ENCODE measurements around the gene TANGO6. TPM values are rescaled to one million over a fixed set of nuclear protein-coding genes. Genes with fewer than 3 reads are reported as not detected.
A peak's percentile ranks its signal among the peaks of the same experiment; 100 is the strongest.

The TANGO6 gene
- total and polyA plus RNA-seq, 8 donors = 2.6 to 9.3 (median 6.3) TPM

- no peak for FAIRE-seq
- TF ChIP-seq CTCF (IDR thresholded peaks at IDR 0.05) = no peak
- ATAC-seq = no peak
- H3K36me3 ChIP-seq = no peaks in the 10 kb centered on the region
- intact Hi-C loops (cut with DNase I) = no loop called here
- peaks cover 0 to 10% (median 9%) of the 10 kb centered on the region in 3 donors for H3K4me1 ChIP-seq
- no peaks in the 10 kb centered on the region for H3K9me3 ChIP-seq
- peak in 1 of 6 donors; percentile 52 for DNase-seq
- H3K27me3 ChIP-seq = no peaks in the 10 kb centered on the region
- no peak overlapping the region for H3K4me3 ChIP-seq
- no peak overlapping the region for H3K27ac ChIP-seq
- 72 to 75% methylated on average over 6 of the region's 6 CpGs for WGBS, 2 donors
Measured at GRCh38 chr16:69111216-69111875, 268.0 kb downstream of the TANGO6 start.

GRCh38 chr16:69111876-69112230 lies 268.5 kb downstream of the TANGO6 start:
- WGBS, 2 donors = 51 to 63% methylated on average over 5 of the region's 5 CpGs
- H3K4me3 ChIP-seq = no peak overlapping the region
- H3K9me3 ChIP-seq = no peaks in the 10 kb centered on the region
- ATAC-seq = no peak
- H3K27ac ChIP-seq = no peak overlapping the region
- DNase-seq = peak in 1 of 6 donors; percentile 48
- no peaks in the 10 kb centered on the region for H3K27me3 ChIP-seq
- H3K36me3 ChIP-seq = no peaks in the 10 kb centered on the region
- intact Hi-C loops (cut with DNase I) = no loop called here
- H3K4me1 ChIP-seq = peaks cover 0 to 10% (median 8%) of the 10 kb centered on the region in 3 donors
- no peak for FAIRE-seq
- no peak for TF ChIP-seq CTCF (IDR thresholded peaks at IDR 0.05)

- Histone ChIP-seq H3K4me1 (peaks cover 0 to 5% (median 1%) of the 10 kb centered on the region in 3 donors), H3K27ac (no peak overlapping the region), H3K9me3 (no peaks in the 10 kb centered on the region), H3K4me3 (no peak overlapping the region), H3K27me3 (no peaks in the 10 kb centered on the region), H3K36me3 (no peaks in the 10 kb centered on the region)
- intact Hi-C loops (cut with DNase I) = no loop called here
- no peak for FAIRE-seq
- DNase-seq = peak; percentile 53 to 90 (median 79)
- 27 to 28% methylated on average over 6 of the region's 6 CpGs for WGBS, 2 donors
- ATAC-seq = peak; percentile 85 to 96 (median 90)
- peak; percentile 71 to 79 (median 75) for TF ChIP-seq CTCF (IDR thresholded peaks at IDR 0.05)
Measured at GRCh38 chr16:69112285-69113129, 269.2 kb downstream of the TANGO6 start.

GRCh38 chr16:69113216-69113615 lies 269.9 kb downstream of the TANGO6 start:
- H3K4me1 ChIP-seq = no peaks in the 10 kb centered on the region
- intact Hi-C loops (cut with DNase I) = no loop called here
- no peak overlapping the region for H3K4me3 ChIP-seq
- WGBS, 2 donors = 92 to 99% methylated on average over 7 of the region's 7 CpGs
- DNase-seq = peak in 1 of 6 donors; percentile 27
- H3K9me3 ChIP-seq = no peaks in the 10 kb centered on the region
- FAIRE-seq = no peak
- no peak overlapping the region for H3K27ac ChIP-seq
- no peak for TF ChIP-seq CTCF (IDR thresholded peaks at IDR 0.05)
- no peaks in the 10 kb centered on the region for H3K36me3 ChIP-seq
- H3K27me3 ChIP-seq = no peaks in the 10 kb centered on the region
- no peak for ATAC-seq

Measured in pancreas (tissue), 10 donors.